ENCODE data around the gene ODC1. TPM values are rescaled to one million over a fixed set of nuclear protein-coding genes. Genes with fewer than 3 reads are reported as not detected.

The ODC1 gene
- total and polyA plus RNA-seq, 2 experiments from 2014 or later = 23.3 to 70.3 TPM

- TF ChIP-seq REST (IDR thresholded peaks at IDR 0.05; ENCODE audit: unreplicated experiment) = no peak
- no peak for TF ChIP-seq ZNF462 (CRISPR knock-in tag; IDR thresholded peaks at IDR 0.05)
- no peak for TF ChIP-seq POLR2AphosphoS5 (IDR thresholded peaks at IDR 0.05; ENCODE audit: low read depth)
- no peak for TF ChIP-seq JUNB (IDR thresholded peaks at IDR 0.05; ENCODE audit: unreplicated experiment)
These were observed 17.8 kb upstream of the ODC1 start (continued) for GRCh38 chr2:10465910-10466309.
